ENCODE measurements around the gene GSTT2B. TPM values are rescaled to one million over a fixed set of nuclear protein-coding genes. Genes with fewer than 3 reads are reported as not detected.
A peak's percentile ranks its signal among the peaks of the same experiment; 100 is the strongest.
"Not testable (repeated sequence)": the region's sequence is repeated elsewhere in the genome, so short reads cannot be mapped to it uniquely, and the experiment has no call there.

Gene GSTT2B
- total RNA-seq, 3 donors from 2014 or later (not counting 1 experiment from before 2014, with no cell fraction given), result not detected

GRCh38 chr22:23949764-23950163 is 11.2 kb downstream of the GSTT2B start:
- not testable (repeated sequence) for H3K9me3 ChIP-seq (ENCODE audit: control insufficient read depth, insufficient read depth, low read length); H3K36me3 ChIP-seq (ENCODE audit: control insufficient read depth, insufficient read depth, low read length); H3K4me3 Mint-ChIP-seq; H3K27ac Mint-ChIP-seq; H3K27me3 ChIP-seq (ENCODE audit: control insufficient read depth, insufficient read depth, low read length); H3K27ac ChIP-seq (ENCODE audit: low read length); H3K36me3 Mint-ChIP-seq; H3K27me3 Mint-ChIP-seq (ENCODE audit: low read depth in 2 of 2); H3K4me1 Mint-ChIP-seq; ATAC-seq; H3K9me3 Mint-ChIP-seq; DNase-seq; H3K4me3 ChIP-seq (ENCODE audit: low read length); H3K4me1 ChIP-seq (ENCODE audit: control insufficient read depth, insufficient read depth, low read length)
- WGBS (ENCODE audit: insufficient coverage), result 92% methylated on average over 15 of the region's 18 CpGs
- intact Hi-C loops (cut with micrococcal nuclease), result loop anchor here (10.0 kb wide), 1 partner anchor 575 kb away; no protein-coding TSS in a partner anchor

- H3K27me3 Mint-ChIP-seq (ENCODE audit: low read depth in 2 of 2); H3K36me3 Mint-ChIP-seq; H3K9me3 Mint-ChIP-seq; H3K27me3 ChIP-seq (ENCODE audit: control insufficient read depth, insufficient read depth, low read length); ATAC-seq; H3K4me3 Mint-ChIP-seq; H3K27ac Mint-ChIP-seq; H3K9me3 ChIP-seq (ENCODE audit: control insufficient read depth, insufficient read depth, low read length); H3K36me3 ChIP-seq (ENCODE audit: control insufficient read depth, insufficient read depth, low read length); H3K4me1 ChIP-seq (ENCODE audit: control insufficient read depth, insufficient read depth, low read length); H3K4me3 ChIP-seq (ENCODE audit: low read length); H3K27ac ChIP-seq (ENCODE audit: low read length); H3K4me1 Mint-ChIP-seq; DNase-seq; intact Hi-C loops (cut with micrococcal nuclease): not testable (repeated sequence)
- WGBS (ENCODE audit: insufficient coverage), result 58% methylated on average over 3 of the region's 3 CpGs
These were observed 13.6 kb downstream of the GSTT2B start for GRCh38 chr22:23947391-23947790.

GRCh38 chr22:23940166-23940565 is 20.8 kb downstream of the GSTT2B start:
- H3K36me3 ChIP-seq (ENCODE audit: control insufficient read depth, insufficient read depth, low read length); ATAC-seq; H3K27ac ChIP-seq (ENCODE audit: low read length); H3K4me1 Mint-ChIP-seq; H3K27me3 ChIP-seq (ENCODE audit: control insufficient read depth, insufficient read depth, low read length); H3K27ac Mint-ChIP-seq; DNase-seq; H3K4me3 Mint-ChIP-seq; H3K27me3 Mint-ChIP-seq (ENCODE audit: low read depth in 2 of 2); H3K9me3 ChIP-seq (ENCODE audit: control insufficient read depth, insufficient read depth, low read length); H3K4me3 ChIP-seq (ENCODE audit: low read length); H3K36me3 Mint-ChIP-seq; intact Hi-C loops (cut with micrococcal nuclease); H3K4me1 ChIP-seq (ENCODE audit: control insufficient read depth, insufficient read depth, low read length); H3K9me3 Mint-ChIP-seq: not testable (repeated sequence)
- WGBS (ENCODE audit: insufficient coverage), result no CpG with 5 or more reads among the region's 14 CpGs

GRCh38 chr22:23939017-23939357 is 22.0 kb downstream of the GSTT2B start:
- H3K27me3 Mint-ChIP-seq (ENCODE audit: low read depth in 2 of 2), result no peaks in the 10 kb centered on the region
- Histone ChIP-seq H3K4me3 (ENCODE audit: low read length) (no peak overlapping the region), H3K9me3 (ENCODE audit: control insufficient read depth, insufficient read depth, low read length) (no peaks in the 10 kb centered on the region), H3K27me3 (ENCODE audit: control insufficient read depth, insufficient read depth, low read length) (no peaks in the 10 kb centered on the region), H3K36me3 (ENCODE audit: control insufficient read depth, insufficient read depth, low read length) (no peaks in the 10 kb centered on the region), H3K27ac (ENCODE audit: low read length) (no peak overlapping the region), H3K4me1 (ENCODE audit: control insufficient read depth, insufficient read depth, low read length) (no peaks in the 10 kb centered on the region)
- 76% methylated on average over 3 of the region's 3 CpGs for WGBS (ENCODE audit: insufficient coverage)
- intact Hi-C loops (cut with micrococcal nuclease), result no loop called here
- no peaks in the 10 kb centered on the region for H3K4me1 Mint-ChIP-seq
- no peak for DNase-seq
- no peak overlapping the region for H3K27ac Mint-ChIP-seq
- no peaks in the 10 kb centered on the region for H3K36me3 Mint-ChIP-seq
- H3K4me3 Mint-ChIP-seq, result no peak overlapping the region
- TF ChIP-seq CTCF (IDR thresholded peaks at IDR 0.05), result no peak
- peak in 1 of 3 donors; percentile 18 for ATAC-seq
- no peaks in the 10 kb centered on the region for H3K9me3 Mint-ChIP-seq

- no peaks in the 10 kb centered on the region for H3K4me1 Mint-ChIP-seq
- ATAC-seq (peak in 1 of 3 donors; percentile 38), DNase-seq (peak in 1 of 2 donors; percentile 0)
- no peaks in the 10 kb centered on the region for H3K9me3 Mint-ChIP-seq
- no peaks in the 10 kb centered on the region for H3K36me3 Mint-ChIP-seq
- no peak overlapping the region for H3K4me3 ChIP-seq (ENCODE audit: low read length)
- intact Hi-C loops (cut with micrococcal nuclease), result no loop called here
- no peaks in the 10 kb centered on the region for H3K36me3 ChIP-seq (ENCODE audit: control insufficient read depth, insufficient read depth, low read length)
- no peak for TF ChIP-seq CTCF (IDR thresholded peaks at IDR 0.05)
- H3K27me3 ChIP-seq (ENCODE audit: control insufficient read depth, insufficient read depth, low read length), result no peaks in the 10 kb centered on the region
- no peaks in the 10 kb centered on the region for H3K4me1 ChIP-seq (ENCODE audit: control insufficient read depth, insufficient read depth, low read length)
- H3K9me3 ChIP-seq (ENCODE audit: control insufficient read depth, insufficient read depth, low read length), result no peaks in the 10 kb centered on the region
- no peak overlapping the region for H3K27ac ChIP-seq (ENCODE audit: low read length)
- H3K4me3 Mint-ChIP-seq, result no peak overlapping the region
- no peak overlapping the region for H3K27ac Mint-ChIP-seq
- H3K27me3 Mint-ChIP-seq (ENCODE audit: low read depth in 2 of 2), result no peaks in the 10 kb centered on the region
- 84% methylated on average over 5 of the region's 5 CpGs for WGBS (ENCODE audit: insufficient coverage)
These were observed 22.5 kb downstream of the GSTT2B start for GRCh38 chr22:23938328-23939016.

Data from natural killer cell (primary cell).